Measurements from ENCODE around the gene CDADC1.

DNA sequence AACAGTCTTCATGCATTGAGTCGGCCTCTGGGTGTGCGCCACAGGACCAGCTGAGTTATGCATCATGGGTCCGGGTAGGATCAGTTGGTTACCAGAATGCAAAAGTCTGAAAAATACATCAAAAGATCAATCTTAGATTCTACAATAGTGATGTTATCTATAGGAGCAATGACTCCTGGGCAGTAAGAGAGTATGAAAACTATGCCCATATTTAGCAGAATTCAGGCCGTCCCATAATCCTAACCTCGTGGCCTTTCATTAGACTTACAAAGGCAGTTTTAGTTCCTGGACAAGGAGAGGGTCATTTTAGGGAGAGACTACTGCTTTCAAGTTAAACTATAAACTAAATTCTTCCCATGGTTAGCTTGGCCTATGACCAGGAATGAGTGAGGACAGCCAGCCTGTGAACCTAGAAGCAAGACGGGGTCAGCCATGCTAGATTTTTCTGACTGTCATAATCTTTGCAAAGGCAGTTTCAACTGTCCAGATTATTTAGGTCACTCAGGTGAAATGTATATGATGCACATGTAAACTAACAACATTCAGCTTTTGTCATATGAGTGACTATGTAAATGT is 11.8 kb upstream of the CDADC1 start:
- TF ChIP-seq, protein P1, sequence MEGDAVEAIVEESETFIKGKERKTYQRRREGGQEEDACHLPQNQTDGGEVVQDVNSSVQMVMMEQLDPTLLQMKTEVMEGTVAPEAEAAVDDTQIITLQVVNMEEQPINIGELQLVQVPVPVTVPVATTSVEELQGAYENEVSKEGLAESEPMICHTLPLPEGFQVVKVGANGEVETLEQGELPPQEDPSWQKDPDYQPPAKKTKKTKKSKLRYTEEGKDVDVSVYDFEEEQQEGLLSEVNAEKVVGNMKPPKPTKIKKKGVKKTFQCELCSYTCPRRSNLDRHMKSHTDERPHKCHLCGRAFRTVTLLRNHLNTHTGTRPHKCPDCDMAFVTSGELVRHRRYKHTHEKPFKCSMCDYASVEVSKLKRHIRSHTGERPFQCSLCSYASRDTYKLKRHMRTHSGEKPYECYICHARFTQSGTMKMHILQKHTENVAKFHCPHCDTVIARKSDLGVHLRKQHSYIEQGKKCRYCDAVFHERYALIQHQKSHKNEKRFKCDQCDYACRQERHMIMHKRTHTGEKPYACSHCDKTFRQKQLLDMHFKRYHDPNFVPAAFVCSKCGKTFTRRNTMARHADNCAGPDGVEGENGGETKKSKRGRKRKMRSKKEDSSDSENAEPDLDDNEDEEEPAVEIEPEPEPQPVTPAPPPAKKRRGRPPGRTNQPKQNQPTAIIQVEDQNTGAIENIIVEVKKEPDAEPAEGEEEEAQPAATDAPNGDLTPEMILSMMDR (IDR thresholded peaks at IDR 0.05): no peak
- TF ChIP-seq POLR2A (IDR thresholded peaks at IDR 0.05) (no peak), POLR2AphosphoS5 (IDR thresholded peaks at IDR 0.05) (no peak)
